Endodermal cell (in vitro differentiated cells): ENCODE results near the gene CLTCL1. TPM values are rescaled to one million over a fixed set of nuclear protein-coding genes. Genes with fewer than 3 reads are reported as not detected.

Experiments used
- DNase-seq: peaks from one replicate; pipeline ENCODE4 v3.0.0-alpha.2; 2017
- H3K27ac ChIP-seq: 2 replicates; pipeline ENCODE4 v1.5.1; 2013; ENCODE audit warnings: mild to moderate bottlenecking, low read depth, low read length, moderate library complexity
- H3K27me3 ChIP-seq: 2 replicates; pipeline ENCODE4 v1.6.1; 2013; ENCODE audit warnings: mild to moderate bottlenecking, low read length, moderate library complexity; ENCODE audit not compliant: insufficient read depth, control insufficient read depth, poor library complexity, severe bottlenecking
- H3K36me3 ChIP-seq: 2 replicates; pipeline ENCODE4 v1.7.0; 2013; ENCODE audit warnings: mild to moderate bottlenecking, low read length, moderate library complexity; ENCODE audit not compliant: control insufficient read depth, insufficient read depth
- H3K4me1 ChIP-seq: one replicate; pipeline ENCODE4 v1.7.0; 2013; ENCODE audit warnings: low read length; ENCODE audit not compliant: control insufficient read depth, insufficient read depth
- H3K4me3 ChIP-seq: 2 replicates; pipeline ENCODE4 v1.5.1; 2013; ENCODE audit warnings: mild to moderate bottlenecking, low read length, moderate library complexity
- H3K9ac ChIP-seq: 2 replicates; pipeline ENCODE4 v1.6.1; 2013; ENCODE audit warnings: mild to moderate bottlenecking, low read length, moderate library complexity; ENCODE audit not compliant: poor library complexity, severe bottlenecking; ENCODE audit errors: extremely low read depth
- H3K9me3 ChIP-seq: 2 replicates; pipeline ENCODE4 v1.6.1; 2013; ENCODE audit warnings: mild to moderate bottlenecking, low read length, moderate library complexity; ENCODE audit not compliant: control insufficient read depth
- H3K27ac Mint-ChIP-seq: 2 replicates; pipeline ENCODE4 v1.8.0; 2020; ENCODE audit warnings: mixed read lengths
- H3K27me3 Mint-ChIP-seq: 2 replicates; pipeline ENCODE4 v1.8.0; 2021; ENCODE audit warnings: mild to moderate bottlenecking, mixed read lengths; ENCODE audit not compliant: insufficient read depth
- H3K36me3 Mint-ChIP-seq: 2 replicates; pipeline ENCODE4 v1.8.0; 2020; ENCODE audit warnings: low read depth, mixed read lengths
- H3K4me1 Mint-ChIP-seq: 2 replicates; pipeline ENCODE4 v1.8.0; 2020; ENCODE audit warnings: mixed read lengths
- H3K4me3 Mint-ChIP-seq: 2 replicates; pipeline ENCODE4 v1.8.0; 2020; ENCODE audit warnings: mild to moderate bottlenecking, moderate library complexity, mixed read lengths
- H3K9me3 Mint-ChIP-seq: 2 replicates; pipeline ENCODE4 v1.8.0; 2020; ENCODE audit warnings: mild to moderate bottlenecking, mixed read lengths
- WGBS, 2 experiments: methylation state at CpG; one replicate each; pipeline versions ENCODE4 v1.1.5 to v1.1.7; 2013; ENCODE audit warnings: missing lambda C conversion rate in 2 of 2, mixed read lengths in 1 of 2; ENCODE audit not compliant: insufficient coverage in 1 of 2, insufficient read length in 1 of 2; 5-methylcytosine and 5-hydroxymethylcytosine counted together
- total RNA-seq, 2 donors: library from RNA; stranded (reverse); fragmentation: NEBNext Ultra II Directional in 1 of 2; extraction: Animal tissue kit (Norgen Biotek cat#: 25700) in 1 of 2; gene quantifications; 2 replicates in 1 of 2; 3 replicates in 1 of 2; pipeline ENCODE4 v1.2.1, GENCODE V29; 2021
- TF ChIP-seq, protein P1 (sequence below): fragments of 200-600 bp; sonication (generic); conservative IDR thresholded peaks from 2 replicates; pipeline ENCODE4 v1.5.0; 2021; ENCODE audit warnings: antibody characterized with exemption, mild to moderate bottlenecking

The CLTCL1 gene
- total RNA-seq, 2 donors from 2014 or later = 11.8 to 14.4 TPM

GRCh38 chr22:19174106-19175025 is 117.2 kb downstream of the CLTCL1 start:
- peak; percentile 70 for DNase-seq
- H3K4me3 Mint-ChIP-seq = no peak overlapping the region
- peaks cover 25% of the 10 kb centered on the region for H3K4me1 Mint-ChIP-seq
- H3K4me3 ChIP-seq = no peak overlapping the region
- no peak overlapping the region for H3K27ac Mint-ChIP-seq
- TF ChIP-seq, protein P1, sequence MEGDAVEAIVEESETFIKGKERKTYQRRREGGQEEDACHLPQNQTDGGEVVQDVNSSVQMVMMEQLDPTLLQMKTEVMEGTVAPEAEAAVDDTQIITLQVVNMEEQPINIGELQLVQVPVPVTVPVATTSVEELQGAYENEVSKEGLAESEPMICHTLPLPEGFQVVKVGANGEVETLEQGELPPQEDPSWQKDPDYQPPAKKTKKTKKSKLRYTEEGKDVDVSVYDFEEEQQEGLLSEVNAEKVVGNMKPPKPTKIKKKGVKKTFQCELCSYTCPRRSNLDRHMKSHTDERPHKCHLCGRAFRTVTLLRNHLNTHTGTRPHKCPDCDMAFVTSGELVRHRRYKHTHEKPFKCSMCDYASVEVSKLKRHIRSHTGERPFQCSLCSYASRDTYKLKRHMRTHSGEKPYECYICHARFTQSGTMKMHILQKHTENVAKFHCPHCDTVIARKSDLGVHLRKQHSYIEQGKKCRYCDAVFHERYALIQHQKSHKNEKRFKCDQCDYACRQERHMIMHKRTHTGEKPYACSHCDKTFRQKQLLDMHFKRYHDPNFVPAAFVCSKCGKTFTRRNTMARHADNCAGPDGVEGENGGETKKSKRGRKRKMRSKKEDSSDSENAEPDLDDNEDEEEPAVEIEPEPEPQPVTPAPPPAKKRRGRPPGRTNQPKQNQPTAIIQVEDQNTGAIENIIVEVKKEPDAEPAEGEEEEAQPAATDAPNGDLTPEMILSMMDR = no peak
- no peaks in the 10 kb centered on the region for H3K9me3 ChIP-seq
- H3K4me1 ChIP-seq = peaks cover 13% of the 10 kb centered on the region
- H3K36me3 Mint-ChIP-seq = peaks cover 8% of the 10 kb centered on the region
- no peaks in the 10 kb centered on the region for H3K36me3 ChIP-seq
- H3K9ac ChIP-seq = no peak overlapping the region
- peaks cover 26% of the 10 kb centered on the region for H3K27me3 Mint-ChIP-seq
- H3K9me3 Mint-ChIP-seq = no peaks in the 10 kb centered on the region
- H3K27me3 ChIP-seq = peaks cover 17% of the 10 kb centered on the region
- WGBS, 2 experiments = 72 to 75% methylated on average over 11 to 14 of the region's 14 CpGs
- peak overlapping the region; percentile 16 for H3K27ac ChIP-seq

GRCh38 chr22:19173047-19174035 is 118.2 kb downstream of the CLTCL1 start:
- no peaks in the 10 kb centered on the region for H3K9me3 ChIP-seq
- peaks cover 36% of the 10 kb centered on the region for H3K27me3 Mint-ChIP-seq
- peak overlapping the region; percentile 95 for H3K27ac Mint-ChIP-seq
- WGBS, 2 experiments = 91 to 94% methylated on average over 12 to 19 of the region's 19 CpGs
- peaks cover 32% of the 10 kb centered on the region for H3K4me1 Mint-ChIP-seq
- H3K4me1 ChIP-seq = peaks cover 13% of the 10 kb centered on the region
- TF ChIP-seq, protein P1 = no peak
- peaks cover 8% of the 10 kb centered on the region for H3K36me3 Mint-ChIP-seq
- peak overlapping the region; percentile 96 for H3K4me3 ChIP-seq
- DNase-seq = no peak
- no peak overlapping the region for H3K9ac ChIP-seq
- H3K4me3 Mint-ChIP-seq = peak overlapping the region; percentile 84
- no peaks in the 10 kb centered on the region for H3K9me3 Mint-ChIP-seq
- peaks cover 28% of the 10 kb centered on the region for H3K27me3 ChIP-seq
- no peak overlapping the region for H3K27ac ChIP-seq
- no peaks in the 10 kb centered on the region for H3K36me3 ChIP-seq
